Measurements from ENCODE around the gene DOCK3.
"Not testable (repeated sequence)": the region's sequence is repeated elsewhere in the genome, so short reads cannot be mapped to it uniquely, and the experiment has no call there.

The DOCK3 gene

DNA sequence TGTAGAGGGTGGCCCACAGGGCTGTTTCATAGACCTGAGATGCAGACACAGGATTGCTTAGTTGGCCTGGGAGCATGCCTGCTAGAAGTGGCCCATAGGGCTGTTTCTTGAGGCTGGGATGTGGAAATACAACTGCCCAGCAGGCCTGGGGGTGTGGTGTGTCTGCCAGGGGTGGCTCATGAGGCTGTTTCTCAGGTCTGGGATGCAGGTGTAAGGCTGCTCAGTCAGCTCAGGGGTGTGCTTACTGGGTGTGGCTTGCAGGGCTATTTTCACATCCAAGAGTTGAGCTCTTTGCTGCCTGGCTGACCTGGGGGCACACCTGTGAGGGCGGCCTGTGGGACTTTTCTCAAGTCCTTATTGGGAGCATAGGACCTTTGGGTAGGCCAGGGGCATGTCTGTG lies 131.3 kb downstream of the DOCK3 start:
- DNase-seq = no peak

DNA sequence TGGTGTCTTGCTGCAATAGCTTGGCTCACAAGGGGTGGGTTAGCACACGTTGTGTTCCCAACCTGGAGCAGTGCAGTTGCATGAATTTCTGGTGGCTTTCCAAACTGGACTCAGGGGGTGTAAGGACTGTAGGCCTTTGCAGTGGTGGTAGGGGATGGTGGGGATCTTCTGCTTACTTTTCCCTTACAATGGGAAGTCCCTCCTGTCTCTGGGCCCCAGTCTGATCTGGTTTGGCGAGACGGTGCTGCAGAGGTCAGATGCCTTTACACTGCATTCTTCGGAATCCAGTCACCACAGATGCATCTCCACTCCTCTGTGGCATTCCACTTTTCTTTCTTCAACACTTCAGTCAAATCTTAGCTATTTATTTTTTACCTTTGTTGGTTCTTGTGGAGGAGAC lies 132.1 kb downstream of the DOCK3 start:
- DNase-seq = no peak

DNA sequence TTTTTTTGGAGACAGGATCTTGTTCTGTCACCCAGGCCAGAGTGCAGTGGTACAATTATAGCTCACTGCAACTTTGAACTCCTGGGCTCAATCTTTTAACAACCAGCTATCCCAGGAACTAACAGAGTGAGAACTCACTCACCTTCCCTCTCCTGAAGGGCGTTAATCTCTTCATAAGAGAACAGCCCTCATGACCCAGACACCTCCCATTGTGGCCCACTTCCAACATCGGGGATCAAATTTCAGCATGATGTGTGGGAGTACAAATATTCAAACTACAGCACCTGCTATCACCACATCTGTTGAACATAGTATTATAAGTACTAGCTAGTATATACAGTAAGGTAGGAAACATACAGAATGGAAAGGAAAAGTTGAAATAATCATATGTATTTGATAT lies 132.5 kb downstream of the DOCK3 start:
- no peak for DNase-seq

GRCh38 chr3:50811893-50812292 lies 137.2 kb downstream of the DOCK3 start:
- DNase-seq = no peak

GRCh38 chr3:50815844-50816243 lies 141.1 kb downstream of the DOCK3 start:
- DNase-seq = no peak

- no peak for DNase-seq
Measured at GRCh38 chr3:50816894-50817293, 142.2 kb downstream of the DOCK3 start.

GRCh38 chr3:50817756-50818529 lies 143.2 kb downstream of the DOCK3 start:
- no peak for DNase-seq

GRCh38 chr3:50819882-50820281 lies 145.2 kb downstream of the DOCK3 start:
- no peak for DNase-seq

DNA sequence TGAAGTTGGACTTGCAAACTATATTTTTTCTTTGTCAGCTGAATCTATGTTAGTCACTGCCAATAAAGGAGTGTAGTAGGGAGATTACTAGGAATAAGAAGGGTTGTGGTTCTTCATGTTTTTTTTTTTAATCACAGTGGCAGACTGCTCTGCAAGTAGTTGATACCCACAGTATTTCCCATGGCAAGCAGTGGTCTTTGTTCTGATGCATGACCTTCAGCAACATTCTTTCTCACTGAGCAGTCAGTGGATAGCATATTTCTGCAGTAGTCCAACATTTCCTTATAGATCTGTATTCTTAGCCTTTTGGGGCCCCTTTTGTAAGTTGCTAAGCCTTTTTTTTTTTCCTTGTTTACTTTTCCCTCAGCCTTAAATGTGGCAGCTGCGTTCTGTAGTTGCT lies 151.1 kb downstream of the DOCK3 start:
- no peak for DNase-seq

DNA sequence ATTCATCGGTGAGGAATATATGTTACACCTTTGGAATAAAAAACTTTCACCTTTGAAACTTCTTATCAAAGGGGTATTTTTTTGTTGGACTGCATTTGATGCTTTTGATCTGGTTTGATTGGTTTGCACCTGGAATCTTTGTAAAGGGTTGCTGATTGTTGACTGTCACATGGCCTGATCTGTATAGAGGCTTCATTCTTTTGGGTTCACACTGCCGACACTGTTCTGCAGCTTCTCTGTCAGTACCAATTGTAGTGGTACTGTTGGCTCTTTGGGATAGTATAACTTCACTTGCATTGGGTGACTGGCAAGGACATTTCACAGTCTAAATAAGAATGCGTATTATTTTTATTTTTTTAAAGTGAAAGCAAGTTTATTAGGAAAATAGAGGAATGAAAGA lies 155.7 kb downstream of the DOCK3 start:
- DNase-seq = no peak

DNA sequence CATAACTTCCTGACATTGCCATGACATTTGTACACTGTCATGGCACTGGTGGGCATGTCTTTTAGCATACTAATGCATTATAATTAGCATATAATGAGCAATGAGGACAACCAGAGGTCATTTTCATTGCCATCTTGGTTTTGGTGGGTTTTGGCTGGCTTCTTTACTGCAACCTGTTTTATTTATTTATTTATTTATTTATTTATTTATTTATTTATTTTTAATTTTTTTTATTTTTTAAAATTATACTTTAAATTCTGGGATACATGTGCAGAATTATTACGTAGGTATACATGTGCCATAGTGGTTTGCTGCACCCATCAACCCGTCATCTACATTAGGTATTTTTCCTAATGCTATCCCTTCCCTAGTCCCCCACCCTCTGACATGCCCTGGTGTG lies 156.3 kb downstream of the DOCK3 start:
- DNase-seq = not testable (repeated sequence)

GRCh38 chr3:50840983-50841489 lies 166.3 kb downstream of the DOCK3 start:
- no peak for DNase-seq

DNA sequence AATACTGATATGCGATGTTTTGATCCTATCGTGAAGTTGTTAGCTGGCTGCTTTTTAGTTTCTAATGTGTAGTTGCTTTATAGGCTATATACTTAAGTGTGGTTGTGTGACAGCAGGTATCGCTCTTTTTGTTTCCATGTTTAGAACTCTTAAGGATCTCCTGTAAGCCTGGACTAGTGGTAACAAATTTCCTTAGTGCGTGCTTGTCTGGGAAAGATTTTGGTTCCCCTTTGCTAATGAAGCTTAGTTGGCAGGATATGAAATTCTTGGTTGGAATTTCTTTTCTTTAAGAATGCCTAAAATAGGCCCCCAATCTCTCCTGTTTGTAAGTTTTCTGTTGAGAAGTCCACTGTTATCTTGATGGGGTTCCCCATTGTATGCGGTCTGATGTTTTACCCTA lies 173.6 kb downstream of the DOCK3 start:
- DNase-seq = no peak

- DNase-seq = no peak
Measured at GRCh38 chr3:50850639-50851511, 176.1 kb downstream of the DOCK3 start.

GRCh38 chr3:50853936-50854335 lies 179.2 kb downstream of the DOCK3 start:
- DNase-seq = no peak

DNA sequence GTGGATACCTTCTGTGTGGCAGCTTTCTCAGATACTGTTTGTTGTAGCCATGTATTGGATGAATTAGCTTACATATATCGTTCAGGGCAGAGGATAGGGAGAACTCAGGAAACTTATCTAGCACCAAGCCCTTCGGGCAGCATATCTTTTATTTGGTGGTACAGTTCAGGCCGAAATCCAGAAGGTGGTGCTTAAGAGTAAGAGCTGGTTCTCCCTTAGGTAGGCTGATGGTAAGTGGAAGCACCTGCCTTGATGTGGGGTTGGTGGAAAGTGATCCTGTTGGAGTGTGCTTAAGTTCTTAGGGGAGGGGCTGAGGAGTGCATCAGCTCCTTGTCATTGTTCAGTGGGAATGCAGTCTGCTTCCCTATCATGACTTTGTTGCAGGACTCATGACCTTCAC lies 187.5 kb downstream of the DOCK3 start:
- no peak for DNase-seq

GRCh38 chr3:50873376-50874157 lies 198.8 kb downstream of the DOCK3 start:
- DNase-seq = no peak

DNA sequence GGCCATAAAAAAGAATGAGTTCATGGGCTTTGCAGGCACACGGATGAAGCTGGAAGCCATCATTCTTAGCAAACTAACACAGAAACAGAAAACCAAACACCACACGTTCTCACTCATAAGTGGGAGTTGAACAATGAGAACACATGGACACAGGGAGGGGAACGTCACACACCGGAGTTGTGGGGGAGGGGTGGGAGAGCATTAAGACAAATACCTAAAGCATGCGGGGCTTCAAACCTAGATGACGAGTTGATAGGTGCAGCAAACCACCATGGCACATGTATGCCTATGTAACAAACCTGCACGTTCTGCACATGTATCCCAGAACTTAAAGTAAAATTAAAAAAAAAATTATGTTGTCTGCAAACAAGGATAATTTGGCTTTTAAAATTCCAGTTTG lies 200.1 kb downstream of the DOCK3 start:
- DNase-seq = not testable (repeated sequence)

DNA sequence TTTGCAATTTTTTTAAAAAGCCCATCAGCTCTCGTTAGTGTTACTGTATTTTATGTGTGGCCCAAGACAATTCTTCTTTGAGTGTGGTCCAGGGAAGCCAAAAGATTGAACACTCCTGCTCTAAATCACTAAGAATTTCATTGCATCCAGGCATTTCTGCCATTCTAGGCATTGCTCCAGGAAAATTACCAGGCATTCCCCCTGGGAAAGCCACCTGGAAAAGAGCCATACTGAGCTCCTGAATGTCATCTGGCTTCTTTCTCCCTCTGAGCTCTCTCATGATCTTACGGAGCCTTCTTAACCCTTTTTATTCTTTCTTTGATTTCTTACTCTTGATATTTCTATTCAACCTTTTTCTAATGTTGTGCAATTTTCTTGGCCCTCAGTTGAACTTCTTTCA lies 202.2 kb downstream of the DOCK3 start:
- no peak for DNase-seq

GRCh38 chr3:50882733-50883132 lies 208.0 kb downstream of the DOCK3 start:
- not testable (repeated sequence) for DNase-seq

DNA sequence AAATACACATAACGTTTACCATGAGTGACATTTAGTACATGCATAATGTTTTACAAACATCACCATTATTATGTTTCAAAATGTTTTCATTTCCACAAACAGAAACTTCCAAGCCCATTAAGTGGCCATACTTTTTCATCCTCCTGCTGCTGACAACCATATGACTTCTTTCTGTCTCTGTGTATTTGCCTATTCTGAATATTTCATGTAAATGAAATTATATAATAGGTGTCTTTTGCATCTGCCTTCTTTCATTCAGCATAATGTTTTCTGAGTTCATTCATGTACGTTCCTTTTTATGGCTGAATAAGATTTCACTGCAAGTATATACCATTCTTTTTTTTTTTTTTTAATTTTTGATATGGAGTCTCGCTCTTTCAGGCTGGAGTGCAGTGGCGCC lies 209.0 kb downstream of the DOCK3 start:
- no peak for DNase-seq

DNA sequence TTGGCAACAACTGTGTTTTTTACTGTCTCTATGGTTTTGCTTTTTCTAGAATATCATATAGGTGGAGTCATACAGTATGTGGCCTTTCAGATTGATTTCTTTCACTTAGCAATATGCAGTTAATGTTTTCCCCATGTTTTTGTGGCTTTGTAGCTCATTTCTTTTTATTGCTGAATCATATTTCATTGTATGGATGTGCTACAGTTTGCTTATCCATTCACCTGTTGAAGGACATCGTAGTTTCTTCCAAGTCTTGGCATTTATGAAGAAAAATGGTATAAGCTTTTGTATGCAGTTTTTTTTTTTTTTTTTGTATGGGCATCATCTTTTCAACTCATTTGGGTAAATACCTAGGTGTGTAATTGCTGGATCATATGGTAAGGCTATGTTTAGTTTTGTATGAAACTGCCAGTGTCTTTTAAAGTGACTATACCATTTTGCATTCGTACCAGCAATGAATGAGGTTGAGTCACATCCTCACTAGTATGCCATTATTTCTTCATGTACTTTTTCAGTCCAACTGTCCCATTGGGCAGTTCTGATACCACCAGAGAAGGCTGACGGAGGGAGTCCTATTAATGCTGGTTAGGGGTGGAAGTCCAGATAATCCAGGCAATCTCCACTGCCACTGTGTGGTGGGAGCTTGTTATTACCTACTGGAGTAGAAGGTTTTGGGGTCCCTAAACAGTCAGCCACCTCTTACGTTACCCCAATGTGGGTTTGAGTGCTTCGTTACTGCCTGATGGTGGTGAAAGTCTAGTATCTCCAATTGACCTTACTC lies 210.5 kb downstream of the DOCK3 start:
- no peak for DNase-seq
